ENCODE results near the gene BDKRB2.

The BDKRB2 gene

GRCh38 chr14:96232506-96232905, 27.9 kb downstream of the BDKRB2 start:
- H3K4me3 ChIP-seq (ENCODE audit: low read depth, low read length), result no peak overlapping the region
- DNase-seq (ENCODE audit: low read depth), result no peak
- no peak for TF ChIP-seq CTCF (IDR thresholded peaks at IDR 0.05; ENCODE audit: insufficient read depth, low read depth, low read length, missing control alignments)

- no peak for TF ChIP-seq CTCF (IDR thresholded peaks at IDR 0.05; ENCODE audit: insufficient read depth, low read depth, low read length, missing control alignments)
- H3K4me3 ChIP-seq (ENCODE audit: low read depth, low read length), result no peak overlapping the region
- no peak for DNase-seq (ENCODE audit: low read depth)
These were observed 29.0 kb downstream of the BDKRB2 start for GRCh38 chr14:96233661-96234060.

GRCh38 chr14:96235426-96235825, 30.8 kb downstream of the BDKRB2 start:
- no peak overlapping the region for H3K4me3 ChIP-seq (ENCODE audit: low read depth, low read length)
- DNase-seq (ENCODE audit: low read depth), result no peak
- no peak for TF ChIP-seq CTCF (IDR thresholded peaks at IDR 0.05; ENCODE audit: insufficient read depth, low read depth, low read length, missing control alignments)

- no peak overlapping the region for H3K4me3 ChIP-seq (ENCODE audit: low read depth, low read length)
- no peak for TF ChIP-seq CTCF (IDR thresholded peaks at IDR 0.05; ENCODE audit: insufficient read depth, low read depth, low read length, missing control alignments)
These were observed 33.0 kb downstream of the BDKRB2 start for GRCh38 chr14:96237641-96238040.

GRCh38 chr14:96238676-96239265, 34.1 kb downstream of the BDKRB2 start:
- no peak overlapping the region for H3K4me3 ChIP-seq (ENCODE audit: low read depth, low read length)
- TF ChIP-seq CTCF (IDR thresholded peaks at IDR 0.05; ENCODE audit: insufficient read depth, low read depth, low read length, missing control alignments), result no peak
- DNase-seq (ENCODE audit: low read depth), result no peak

More at GRCh38 chr14:96237641-96238040, 33.0 kb downstream of the BDKRB2 start:
- DNase-seq (ENCODE audit: low read depth), result no peak

GRCh38 chr14:96239711-96240141, 35.1 kb downstream of the BDKRB2 start:
- no peak for DNase-seq (ENCODE audit: low read depth)
- H3K4me3 ChIP-seq (ENCODE audit: low read depth, low read length), result no peak overlapping the region
- no peak for TF ChIP-seq CTCF (IDR thresholded peaks at IDR 0.05; ENCODE audit: insufficient read depth, low read depth, low read length, missing control alignments)

GRCh38 chr14:96240641-96241040, 36.0 kb downstream of the BDKRB2 start:
- no peak for DNase-seq (ENCODE audit: low read depth)
- TF ChIP-seq CTCF (IDR thresholded peaks at IDR 0.05; ENCODE audit: insufficient read depth, low read depth, low read length, missing control alignments), result no peak
- no peak overlapping the region for H3K4me3 ChIP-seq (ENCODE audit: low read depth, low read length)
